Natural killer cell (primary cell): ENCODE measurements around the gene MRPS10. TPM values are rescaled to one million over a fixed set of nuclear protein-coding genes. Genes with fewer than 3 reads are reported as not detected.

Experiments
- ATAC-seq, 3 donors: fragments of 150-1000 bp in 2 of 3; fragments of 200-7000 bp in 1 of 3; cut with Tn5 transposase; 1 replicate in 1 of 3; 2 replicates in 2 of 3; pipeline ENCODE4 v1.10.0; 2021; ENCODE audit warnings: mild to moderate bottlenecking in 2 of 3, moderate library complexity in 2 of 3
- DNase-seq, 2 donors: peaks; one replicate each; pipeline versions ENCODE4 v3.0.0 to v3.0.0-alpha.2; 2013 to 2021; ENCODE audit warnings: mixed read lengths in 1 of 2
- H3K27ac ChIP-seq: one replicate; pipeline ENCODE4 v1.5.1; 2013; ENCODE audit warnings: mild to moderate bottlenecking, low read length
- H3K27me3 ChIP-seq: one replicate; pipeline ENCODE4 v1.6.1; 2013; ENCODE audit warnings: low read length; ENCODE audit not compliant: control insufficient read depth, insufficient read depth
- H3K36me3 ChIP-seq: one replicate; pipeline ENCODE4 v1.6.1; 2013; ENCODE audit warnings: low read length; ENCODE audit not compliant: control insufficient read depth, insufficient read depth
- H3K4me1 ChIP-seq: one replicate; pipeline ENCODE4 v1.6.1; 2013; ENCODE audit warnings: low read length; ENCODE audit not compliant: control insufficient read depth, insufficient read depth
- H3K4me3 ChIP-seq: one replicate; pipeline ENCODE4 v1.5.1; 2013; ENCODE audit warnings: low read length
- H3K9me3 ChIP-seq: one replicate; pipeline ENCODE4 v1.6.1; 2013; ENCODE audit warnings: low read length; ENCODE audit not compliant: control insufficient read depth, insufficient read depth
- H3K27ac Mint-ChIP-seq, 2 donors: one replicate each; pipeline ENCODE4 v1.8.0; 2022; ENCODE audit warnings: mild to moderate bottlenecking in 2 of 2, mixed read lengths in 2 of 2, moderate library complexity in 1 of 2
- H3K27me3 Mint-ChIP-seq, 2 donors: one replicate each; pipeline ENCODE4 v1.8.0; 2022; ENCODE audit warnings: low read depth in 2 of 2, mixed read lengths in 2 of 2
- H3K36me3 Mint-ChIP-seq: one replicate; pipeline ENCODE4 v1.8.0; 2022; ENCODE audit warnings: mixed read lengths
- H3K4me1 Mint-ChIP-seq, 2 donors: one replicate each; pipeline ENCODE4 v1.8.0; 2022; ENCODE audit warnings: mixed read lengths in 2 of 2
- H3K4me3 Mint-ChIP-seq: one replicate; pipeline ENCODE4 v1.8.0; 2022; ENCODE audit warnings: mild to moderate bottlenecking, moderate library complexity, mixed read lengths
- H3K9me3 Mint-ChIP-seq, 2 donors: one replicate each; pipeline ENCODE4 v1.8.0; 2022; ENCODE audit warnings: mixed read lengths in 2 of 2
- CTCF ChIP-seq: fragments of 200-600 bp; IDR thresholded peaks from one replicate; pipeline ENCODE4 v1.8.0; 2022; ENCODE audit warnings: antibody characterized with exemption
- WGBS: methylation state at CpG from one replicate; pipeline ENCODE4 v1.1.7; 2013; ENCODE audit warnings: missing lambda C conversion rate; ENCODE audit not compliant: insufficient coverage; 5-methylcytosine and 5-hydroxymethylcytosine counted together
- intact Hi-C: fragments of 100-400 bp; cut with micrococcal nuclease; formaldehyde crosslinking; loops from one replicate; pipeline ENCODE4 v1.14.2; 2022
- total RNA-seq, 4 donors: library from RNA; stranded (reverse); fragments of 120-200 nt in 1 of 4; gene quantifications; one replicate each; pipeline versions ENCODE4 v1.2.3 to v1.2.4, GENCODE V29; 2013 to 2022

MRPS10 gene
- total RNA-seq, 3 donors from 2014 or later (not counting 1 experiment from before 2014, with no cell fraction given), result 21.8 to 25.4 (median 22.6) TPM

GRCh38 chr6:42236682-42237473 is 19.2 kb upstream of the MRPS10 start:
- no peaks in the 10 kb centered on the region for H3K27me3 Mint-ChIP-seq
- ATAC-seq (peak in 1 of 3 donors; percentile 42), DNase-seq (no peak)
- intact Hi-C loops, result no loop called here
- no peak for TF ChIP-seq CTCF
- no peak overlapping the region for H3K27ac Mint-ChIP-seq
- H3K36me3 ChIP-seq, result peaks cover 52% of the 10 kb centered on the region
- H3K9me3 ChIP-seq, result no peaks in the 10 kb centered on the region
- WGBS, result 80% methylated on average over 4 of the region's 5 CpGs
- H3K4me1 Mint-ChIP-seq, result peaks cover 6 to 17% of the 10 kb centered on the region in 2 donors
- H3K27ac ChIP-seq, result no peak overlapping the region
- no peaks in the 10 kb centered on the region for H3K9me3 Mint-ChIP-seq
- no peak overlapping the region for H3K4me3 ChIP-seq
- no peak overlapping the region for H3K4me3 Mint-ChIP-seq
- H3K4me1 ChIP-seq, result peaks cover 7% of the 10 kb centered on the region
- peaks cover 10% of the 10 kb centered on the region for H3K36me3 Mint-ChIP-seq
- H3K27me3 ChIP-seq, result no peaks in the 10 kb centered on the region

- Histone ChIP-seq H3K36me3 (peaks cover 46% of the 10 kb centered on the region), H3K27me3 (no peaks in the 10 kb centered on the region), H3K4me1 (peaks cover 7% of the 10 kb centered on the region), H3K4me3 (no peak overlapping the region), H3K9me3 (no peaks in the 10 kb centered on the region), H3K27ac (no peak overlapping the region)
- TF ChIP-seq CTCF, result no peak
- Mint-ChIP-seq H3K9me3 (no peaks in the 10 kb centered on the region), H3K27me3 (no peaks in the 10 kb centered on the region), H3K36me3 (peaks cover 10% of the 10 kb centered on the region), H3K4me3 (no peak overlapping the region), H3K4me1 (peaks cover 6 to 17% of the 10 kb centered on the region in 2 donors), H3K27ac (no peak overlapping the region)
- ATAC-seq (no peak), DNase-seq (no peak)
- intact Hi-C loops, result no loop called here
- WGBS, result 83% methylated on average over 7 of the region's 9 CpGs
These were observed 18.4 kb upstream of the MRPS10 start for GRCh38 chr6:42236030-42236429.

GRCh38 chr6:42232035-42232434 is 14.4 kb upstream of the MRPS10 start:
- Histone ChIP-seq H3K4me3 (no peak overlapping the region), H3K36me3 (peaks cover 49% of the 10 kb centered on the region), H3K4me1 (no peaks in the 10 kb centered on the region), H3K9me3 (no peaks in the 10 kb centered on the region), H3K27ac (no peak overlapping the region), H3K27me3 (no peaks in the 10 kb centered on the region)
- H3K27me3 Mint-ChIP-seq, result no peaks in the 10 kb centered on the region
- no peak for DNase-seq
- ATAC-seq, result no peak
- TF ChIP-seq CTCF, result no peak
- no peaks in the 10 kb centered on the region for H3K9me3 Mint-ChIP-seq
- intact Hi-C loops, result no loop called here
- 93% methylated on average over 2 of the region's 3 CpGs for WGBS
- H3K4me3 Mint-ChIP-seq, result no peak overlapping the region
- H3K27ac Mint-ChIP-seq, result no peak overlapping the region
- peaks cover 10% of the 10 kb centered on the region for H3K36me3 Mint-ChIP-seq
- H3K4me1 Mint-ChIP-seq, result no peaks in the 10 kb centered on the region
